DOHH2 (cell line): Measurements from ENCODE around the gene NPAS2.

Experiments used
- H3F3A ChIP-seq: fragments of 200-600 bp; sonication (generic), shearing (Covaris generic); 2 replicates; pipeline ENCODE4 v1.6.0; 2016; ENCODE audit warnings: antibody characterized with exemption, mild to moderate bottlenecking; ENCODE audit not compliant: control insufficient read depth, insufficient read depth
- H3K27ac ChIP-seq: fragments of 200-600 bp; sonication (generic); 2 replicates; pipeline ENCODE4 v1.5.1; 2014; ENCODE audit warnings: low read depth, mild to moderate bottlenecking, low read length, moderate library complexity
- H3K27me3 ChIP-seq: fragments of 200-600 bp; sonication (generic); 2 replicates; pipeline ENCODE4 v1.6.1; 2014; ENCODE audit warnings: mild to moderate bottlenecking, low read length, mixed read lengths; ENCODE audit not compliant: control insufficient read depth
- H3K36me3 ChIP-seq: fragments of 200-600 bp; sonication (generic); 2 replicates; pipeline ENCODE4 v1.6.1; 2014; ENCODE audit warnings: mild to moderate bottlenecking, low read length, moderate library complexity, mixed read lengths; ENCODE audit not compliant: control insufficient read depth
- H3K4me1 ChIP-seq: fragments of 200-600 bp; sonication (generic); 2 replicates; pipeline ENCODE4 v1.6.1; 2014; ENCODE audit warnings: mild to moderate bottlenecking, low read length, mixed read lengths; ENCODE audit not compliant: control insufficient read depth
- H3K4me2 ChIP-seq: fragments of 200-600 bp; sonication (generic); 2 replicates; pipeline ENCODE4 v1.6.0; 2014; ENCODE audit warnings: mild to moderate bottlenecking, low read length, moderate library complexity
- H3K4me3 ChIP-seq: fragments of 200-600 bp; sonication (generic); 2 replicates; pipeline ENCODE4 v1.5.1; 2014; ENCODE audit warnings: mild to moderate bottlenecking, low read length, mixed read lengths
- H3K79me2 ChIP-seq: fragments of 200-600 bp; sonication (generic); 2 replicates; pipeline ENCODE4 v1.6.1; 2014; ENCODE audit warnings: mild to moderate bottlenecking, low read length, mixed read lengths; ENCODE audit not compliant: control insufficient read depth
- H3K9me2 ChIP-seq: fragments of 200-600 bp; sonication (generic); replicated peaks from 2 replicates; pipeline ENCODE4 v1.6.1; 2014; ENCODE audit warnings: mild to moderate bottlenecking, low read length, mixed read lengths; ENCODE audit not compliant: control insufficient read depth
- H3K9me3 ChIP-seq: fragments of 200-600 bp; sonication (generic); 2 replicates; pipeline ENCODE4 v1.6.1; 2014; ENCODE audit warnings: antibody characterized with exemption, low read length, mixed read lengths; ENCODE audit not compliant: control insufficient read depth, insufficient read depth
- H4K20me1 ChIP-seq: fragments of 200-600 bp; sonication (generic); 2 replicates; pipeline ENCODE4 v1.6.0; 2014; ENCODE audit warnings: low read depth, mild to moderate bottlenecking, antibody characterized with exemption, low read length, moderate library complexity; ENCODE audit not compliant: control insufficient read depth, insufficient read depth
- CTCF ChIP-seq: fragments of 200-600 bp; sonication (generic); IDR thresholded peaks from one replicate; pipeline ENCODE4 v1.5.1; 2014; ENCODE audit warnings: antibody characterized with exemption, mild to moderate bottlenecking, low read depth, low read length; ENCODE audit not compliant: poor library complexity, severe bottlenecking
- EZH2phosphoT487 ChIP-seq: fragments of 200-600 bp; sonication (generic); IDR thresholded peaks from 2 replicates; pipeline ENCODE4 v1.6.1; 2017; ENCODE audit warnings: borderline replicate concordance, mild to moderate bottlenecking, antibody characterized with exemption, low read length, moderate library complexity, mixed read lengths

The NPAS2 gene

GRCh38 chr2:101032084-101032776, 212.3 kb downstream of the NPAS2 start:
- TF ChIP-seq CTCF (no peak), EZH2phosphoT487 (no peak)
- Histone ChIP-seq H3K27me3 (no peaks in the 10 kb centered on the region), H4K20me1 (no peaks in the 10 kb centered on the region), H3K9me3 (no peaks in the 10 kb centered on the region), H3K4me2 (no peak overlapping the region), H3K79me2 (no peaks in the 10 kb centered on the region), H3K27ac (no peak overlapping the region), H3K4me3 (no peak overlapping the region), H3F3A (no peaks in the 10 kb centered on the region), H3K4me1 (no peaks in the 10 kb centered on the region), H3K36me3 (no peaks in the 10 kb centered on the region), H3K9me2 (no peaks in the 10 kb centered on the region)

GRCh38 chr2:101036562-101036961, 216.6 kb downstream of the NPAS2 start:
- Histone ChIP-seq H3F3A (no peaks in the 10 kb centered on the region), H3K4me3 (no peak overlapping the region), H3K4me1 (peaks cover 3% of the 10 kb centered on the region; the same call in 1 of the 2 replicates), H4K20me1 (no peaks in the 10 kb centered on the region), H3K9me3 (no peaks in the 10 kb centered on the region), H3K27me3 (no peaks in the 10 kb centered on the region), H3K79me2 (no peaks in the 10 kb centered on the region), H3K36me3 (no peaks in the 10 kb centered on the region), H3K9me2 (no peaks in the 10 kb centered on the region), H3K4me2 (no peak overlapping the region), H3K27ac (no peak overlapping the region)
- TF ChIP-seq CTCF (peak; percentile 44), EZH2phosphoT487 (no peak)

- Histone ChIP-seq H4K20me1 (no peaks in the 10 kb centered on the region), H3K36me3 (no peaks in the 10 kb centered on the region), H3K79me2 (no peaks in the 10 kb centered on the region), H3K4me3 (no peak overlapping the region), H3F3A (no peaks in the 10 kb centered on the region), H3K9me3 (no peaks in the 10 kb centered on the region), H3K4me1 (peaks cover 3% of the 10 kb centered on the region; the same call in 1 of the 2 replicates), H3K9me2 (no peaks in the 10 kb centered on the region), H3K27me3 (no peaks in the 10 kb centered on the region), H3K4me2 (no peak overlapping the region), H3K27ac (no peak overlapping the region)
- TF ChIP-seq EZH2phosphoT487 (no peak), CTCF (no peak)
Measured at GRCh38 chr2:101037161-101037755, 217.3 kb downstream of the NPAS2 start.
